ENCODE data around the gene TNRC6A.

Gene TNRC6A

GRCh38 chr16:24871891-24872290, 142.4 kb downstream of the TNRC6A start:
- H3K4me3 Mint-ChIP-seq, result no peak overlapping the region
- no peaks in the 10 kb centered on the region for H3K27me3 Mint-ChIP-seq
- no peaks in the 10 kb centered on the region for H3K9me3 Mint-ChIP-seq (ENCODE audit: low read depth)
- no peaks in the 10 kb centered on the region for H3K4me1 Mint-ChIP-seq (ENCODE audit: low read depth)
- no peak overlapping the region for H3K27ac Mint-ChIP-seq
- peaks cover 5% of the 10 kb centered on the region for H3K36me3 Mint-ChIP-seq

- Mint-ChIP-seq H3K4me1 (ENCODE audit: low read depth) (no peaks in the 10 kb centered on the region), H3K4me3 (no peak overlapping the region), H3K36me3 (peaks cover 5% of the 10 kb centered on the region), H3K27me3 (no peaks in the 10 kb centered on the region), H3K27ac (no peak overlapping the region), H3K9me3 (ENCODE audit: low read depth) (no peaks in the 10 kb centered on the region)
These were observed 143.6 kb downstream of the TNRC6A start for GRCh38 chr16:24873028-24873427.

GRCh38 chr16:24875466-24875865, 146.0 kb downstream of the TNRC6A start:
- H3K4me1 Mint-ChIP-seq (ENCODE audit: low read depth), result no peaks in the 10 kb centered on the region
- no peak overlapping the region for H3K4me3 Mint-ChIP-seq
- no peaks in the 10 kb centered on the region for H3K9me3 Mint-ChIP-seq (ENCODE audit: low read depth)
- H3K36me3 Mint-ChIP-seq, result peaks cover 18% of the 10 kb centered on the region
- H3K27ac Mint-ChIP-seq, result no peak overlapping the region
- H3K27me3 Mint-ChIP-seq, result no peaks in the 10 kb centered on the region

Measured in activated naive CD8-positive, alpha-beta T cell (primary cell).